ENCODE measurements around the gene POLR3K. TPM values are rescaled to one million over a fixed set of nuclear protein-coding genes. Genes with fewer than 3 reads are reported as not detected.
"Not testable (repeated sequence)": the region's sequence is repeated elsewhere in the genome, so short reads cannot be mapped to it uniquely, and the experiment has no call there.

The POLR3K gene
- total and polyA plus RNA-seq, 11 donors = 4.1 to 20.3 (median 11.5) TPM

GRCh38 chr16:54237-54581 is 801 bp upstream of the POLR3K start:
- Histone ChIP-seq H3K36me3 (peaks cover 0 to 54% (median 41%) of the 10 kb centered on the region in 9 donors), H3K4me3 (peak overlapping the region; percentile 64 to 95 (median 86)), H3K9me3 (no peaks in the 10 kb centered on the region), H3K27ac (peak overlapping the region in 10 of 12 donors; percentile 16 to 90 (median 70)), H3K27me3 (no peaks in the 10 kb centered on the region), H3K4me1 (peaks cover 0 to 31% (median 8%) of the 10 kb centered on the region in 12 donors)
- intact Hi-C loops (cut with DNase I) = no loop called here
- DNase-seq = no peak
- 54 to 64% (median 56%) methylated on average over 12 of the region's 12 CpGs for WGBS, 4 donors
- TF ChIP-seq CTCF (IDR thresholded peaks at IDR 0.05) (no peak), POLR2A (IDR thresholded peaks at IDR 0.05) (no peak)
- no peak for ATAC-seq

GRCh38 chr16:50769-51591 is 2.4 kb downstream of the POLR3K start:
- H3K36me3 ChIP-seq = peaks cover 0 to 44% (median 29%) of the 10 kb centered on the region in 9 donors
- 87 to 94% (median 90%) methylated on average over 15 of the region's 15 CpGs for WGBS, 4 donors
- no peak for TF ChIP-seq POLR2A (IDR thresholded peaks at IDR 0.05)
- TF ChIP-seq CTCF (IDR thresholded peaks at IDR 0.05) = no peak
- ATAC-seq (no peak), DNase-seq (no peak)
- H3K9me3 ChIP-seq = no peaks in the 10 kb centered on the region
- H3K27ac ChIP-seq = no peak overlapping the region
- intact Hi-C loops (cut with DNase I) = no loop called here
- H3K27me3 ChIP-seq = no peaks in the 10 kb centered on the region
- no peak overlapping the region for H3K4me3 ChIP-seq
- H3K4me1 ChIP-seq = peaks cover 0 to 31% (median 8%) of the 10 kb centered on the region in 12 donors

- DNase-seq = peak in 1 of 5 donors; percentile 13
- intact Hi-C loops (cut with DNase I) = no loop called here
- peak in 1 of 4 donors; percentile 24 for ATAC-seq
- Histone ChIP-seq H3K9me3 (no peaks in the 10 kb centered on the region), H3K36me3 (peaks cover 0 to 46% (median 35%) of the 10 kb centered on the region in 9 donors), H3K4me1 (peaks cover 0 to 12% (median 0%) of the 10 kb centered on the region in 12 donors), H3K4me3 (no peak overlapping the region), H3K27me3 (no peaks in the 10 kb centered on the region), H3K27ac (no peak overlapping the region)
- TF ChIP-seq POLR2A (IDR thresholded peaks at IDR 0.05) (no peak), CTCF (IDR thresholded peaks at IDR 0.05) (no peak)
- 90 to 97% (median 96%) methylated on average over 7 of the region's 7 CpGs for WGBS, 4 donors
Observed at GRCh38 chr16:47234-47633, 6.2 kb downstream of the POLR3K start.

- peaks cover 0 to 46% (median 35%) of the 10 kb centered on the region in 9 donors for H3K36me3 ChIP-seq
- 95 to 97% (median 96%) methylated on average over 7 of the region's 7 CpGs for WGBS, 4 donors
- H3K27ac ChIP-seq; H3K4me1 ChIP-seq; H3K4me3 ChIP-seq; intact Hi-C loops (cut with DNase I); ATAC-seq; H3K27me3 ChIP-seq; H3K9me3 ChIP-seq: not testable (repeated sequence)
- DNase-seq = peak in 1 of 5 donors; percentile 6
Observed at GRCh38 chr16:46510-46909, 6.9 kb downstream of the POLR3K start.
